Ishikawa (cell line): ENCODE measurements around the gene C14orf132.

Source experiments
- CEBPB ChIP-seq: IDR thresholded peaks from 2 replicates; pipeline ENCODE4 v1.6.1; 2012
- CREB1 ChIP-seq: IDR thresholded peaks from 2 replicates; pipeline ENCODE4 v1.6.1; 2012; ENCODE audit warnings: low read depth
- EGR1 ChIP-seq: IDR thresholded peaks from 2 replicates; pipeline ENCODE4 v1.6.1; 2012
- EP300 ChIP-seq: IDR thresholded peaks from 2 replicates; pipeline ENCODE4 v1.6.1; 2012; ENCODE audit warnings: borderline replicate concordance
- FOXM1 ChIP-seq: IDR thresholded peaks from 2 replicates; pipeline ENCODE4 v1.6.1; 2012; ENCODE audit warnings: low read depth, borderline replicate concordance
- MAX ChIP-seq: IDR thresholded peaks from 2 replicates; pipeline ENCODE4 v1.6.1; 2012
- NFIC ChIP-seq: IDR thresholded peaks from 2 replicates; pipeline ENCODE4 v1.6.1; 2012
- RAD21 ChIP-seq: IDR thresholded peaks from 2 replicates; pipeline ENCODE4 v1.6.1; 2012; ENCODE audit warnings: low read depth
- TAF1 ChIP-seq: IDR thresholded peaks from 2 replicates; pipeline ENCODE4 v1.6.1; 2012; ENCODE audit warnings: low read depth, mild to moderate bottlenecking
- TCF12 ChIP-seq: IDR thresholded peaks from 2 replicates; pipeline ENCODE4 v1.6.1; 2012; ENCODE audit warnings: low read depth
- TEAD4 ChIP-seq: IDR thresholded peaks from 2 replicates; pipeline ENCODE4 v1.6.1; 2012
- YY1 ChIP-seq: IDR thresholded peaks from 2 replicates; pipeline ENCODE4 v1.6.1; 2012; ENCODE audit warnings: low read depth
- ZBTB7A ChIP-seq: IDR thresholded peaks from 2 replicates; pipeline ENCODE4 v1.6.1; 2012; ENCODE audit warnings: low read depth
- TF ChIP-seq, protein P1 (sequence below): IDR thresholded peaks from 2 replicates; pipeline ENCODE4 v1.6.1; 2012; ENCODE audit warnings: low read depth, mild to moderate bottlenecking
- TF ChIP-seq, protein P2 (sequence below): IDR thresholded peaks from 2 replicates; pipeline ENCODE4 v1.6.1; 2012

Gene C14orf132

DNA sequence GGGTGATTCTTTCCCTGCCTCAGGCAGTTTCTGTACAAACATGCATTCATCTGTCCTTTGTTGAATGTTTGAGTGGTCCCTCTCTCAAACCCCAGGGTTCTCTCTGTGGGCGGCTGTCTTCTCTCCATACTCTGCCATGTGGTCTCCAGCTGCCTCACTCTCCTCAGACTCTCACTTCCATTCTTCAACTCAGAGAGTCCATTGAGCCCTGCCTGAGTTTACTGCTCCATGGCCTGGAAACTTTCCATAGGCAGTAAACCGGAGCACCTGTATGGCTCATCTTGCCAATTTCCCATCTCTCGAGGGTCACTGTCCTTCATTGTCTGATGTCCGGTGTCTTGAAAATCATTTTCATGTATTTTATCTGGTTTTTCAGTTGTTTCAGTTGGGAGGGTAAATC lies 11.3 kb downstream of the C14orf132 start:
- TF ChIP-seq, protein P1, sequence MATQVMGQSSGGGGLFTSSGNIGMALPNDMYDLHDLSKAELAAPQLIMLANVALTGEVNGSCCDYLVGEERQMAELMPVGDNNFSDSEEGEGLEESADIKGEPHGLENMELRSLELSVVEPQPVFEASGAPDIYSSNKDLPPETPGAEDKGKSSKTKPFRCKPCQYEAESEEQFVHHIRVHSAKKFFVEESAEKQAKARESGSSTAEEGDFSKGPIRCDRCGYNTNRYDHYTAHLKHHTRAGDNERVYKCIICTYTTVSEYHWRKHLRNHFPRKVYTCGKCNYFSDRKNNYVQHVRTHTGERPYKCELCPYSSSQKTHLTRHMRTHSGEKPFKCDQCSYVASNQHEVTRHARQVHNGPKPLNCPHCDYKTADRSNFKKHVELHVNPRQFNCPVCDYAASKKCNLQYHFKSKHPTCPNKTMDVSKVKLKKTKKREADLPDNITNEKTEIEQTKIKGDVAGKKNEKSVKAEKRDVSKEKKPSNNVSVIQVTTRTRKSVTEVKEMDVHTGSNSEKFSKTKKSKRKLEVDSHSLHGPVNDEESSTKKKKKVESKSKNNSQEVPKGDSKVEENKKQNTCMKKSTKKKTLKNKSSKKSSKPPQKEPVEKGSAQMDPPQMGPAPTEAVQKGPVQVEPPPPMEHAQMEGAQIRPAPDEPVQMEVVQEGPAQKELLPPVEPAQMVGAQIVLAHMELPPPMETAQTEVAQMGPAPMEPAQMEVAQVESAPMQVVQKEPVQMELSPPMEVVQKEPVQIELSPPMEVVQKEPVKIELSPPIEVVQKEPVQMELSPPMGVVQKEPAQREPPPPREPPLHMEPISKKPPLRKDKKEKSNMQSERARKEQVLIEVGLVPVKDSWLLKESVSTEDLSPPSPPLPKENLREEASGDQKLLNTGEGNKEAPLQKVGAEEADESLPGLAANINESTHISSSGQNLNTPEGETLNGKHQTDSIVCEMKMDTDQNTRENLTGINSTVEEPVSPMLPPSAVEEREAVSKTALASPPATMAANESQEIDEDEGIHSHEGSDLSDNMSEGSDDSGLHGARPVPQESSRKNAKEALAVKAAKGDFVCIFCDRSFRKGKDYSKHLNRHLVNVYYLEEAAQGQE = no peak
- TF ChIP-seq ZBTB7A = no peak
- TF ChIP-seq, protein P2, sequence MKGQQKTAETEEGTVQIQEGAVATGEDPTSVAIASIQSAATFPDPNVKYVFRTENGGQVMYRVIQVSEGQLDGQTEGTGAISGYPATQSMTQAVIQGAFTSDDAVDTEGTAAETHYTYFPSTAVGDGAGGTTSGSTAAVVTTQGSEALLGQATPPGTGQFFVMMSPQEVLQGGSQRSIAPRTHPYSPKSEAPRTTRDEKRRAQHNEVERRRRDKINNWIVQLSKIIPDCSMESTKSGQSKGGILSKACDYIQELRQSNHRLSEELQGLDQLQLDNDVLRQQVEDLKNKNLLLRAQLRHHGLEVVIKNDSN = no peak
- no peak for TF ChIP-seq CEBPB
- TF ChIP-seq YY1 = no peak
- TF ChIP-seq TCF12 = no peak
- TF ChIP-seq NFIC = no peak
- TF ChIP-seq RAD21 = no peak
- TF ChIP-seq FOXM1 = no peak
- TF ChIP-seq MAX = no peak
- no peak for TF ChIP-seq EP300
- no peak for TF ChIP-seq TEAD4
- TF ChIP-seq TAF1 = no peak
- TF ChIP-seq EGR1 = no peak
- TF ChIP-seq CREB1 = no peak

- TF ChIP-seq CEBPB = no peak
- TF ChIP-seq RAD21 = no peak
- TF ChIP-seq MAX = no peak
- TF ChIP-seq, protein P2 = no peak
- no peak for TF ChIP-seq EP300
- TF ChIP-seq, protein P1 = no peak
Observed at GRCh38 chr14:96051231-96051630, 12.1 kb downstream of the C14orf132 start.

- TF ChIP-seq CEBPB (no peak), EGR1 (no peak), TAF1 (no peak), ZBTB7A (no peak), FOXM1 (no peak), CREB1 (no peak), MAX (no peak), NFIC (no peak), EP300 (no peak), RAD21 (no peak), TEAD4 (no peak), YY1 (no peak), TCF12 (no peak)
- TF ChIP-seq, protein P2 = no peak
- TF ChIP-seq, protein P1 = no peak
Observed at GRCh38 chr14:96051642-96052540, 12.7 kb downstream of the C14orf132 start.
